AG04450 (cell line): ENCODE measurements around the gene RUVBL2. TPM values are rescaled to one million over a fixed set of nuclear protein-coding genes. Genes with fewer than 3 reads are reported as not detected.

Experiments
- CTCF ChIA-PET: fragments of 300-600, 350-600 bp; formaldehyde crosslinking; extraction: SDS; loops from one replicate; lab custom pipeline; 2022; ENCODE audit warnings: antibody characterized with exemption, inconsistent platforms; lab: Charles Lee
- POLR2A ChIA-PET: fragments of 350-600 bp; formaldehyde crosslinking; extraction: SDS; loops from one replicate; lab custom pipeline; 2021; ENCODE audit warnings: antibody characterized with exemption, inconsistent platforms; lab: Yijun Ruan, JAX
- DNase-seq: peaks from one replicate; pipeline ENCODE4 v3.0.0-alpha.2; 2011; ENCODE audit warnings: low read depth, low spot score
- H3K27ac ChIP-seq: one replicate; pipeline ENCODE4 v1.5.1; 2012; ENCODE audit warnings: low read depth, low read length, control low read depth
- H3K27me3 ChIP-seq: one replicate; pipeline ENCODE4 v1.6.0; 2012; ENCODE audit warnings: low read length; ENCODE audit not compliant: control insufficient read depth, insufficient read depth
- H3K4me3 ChIP-seq: 2 replicates; pipeline ENCODE4 v1.5.1; 2011; ENCODE audit warnings: mild to moderate bottlenecking, low read depth, low read length, control low read depth
- H3K9me3 ChIP-seq: 2 replicates; pipeline ENCODE4 v1.5.1; 2012; ENCODE audit warnings: low read length; ENCODE audit not compliant: control insufficient read depth, insufficient read depth
- polyA plus RNA-seq: library from polyadenylated mRNA; depleted of rRNA; stranded (reverse); fragments of >200 nt; gene quantifications from 2 replicates; pipeline ENCODE4 v1.2.3, GENCODE V29; 2011
- TF ChIP-seq, protein P1 (sequence below): IDR thresholded peaks from 2 replicates; pipeline ENCODE4 v1.5.1; 2011; ENCODE audit warnings: low read depth, low read length, control low read depth, inconsistent platforms

The RUVBL2 gene
- polyA plus RNA-seq, 1 experiment: 107 TPM

DNA sequence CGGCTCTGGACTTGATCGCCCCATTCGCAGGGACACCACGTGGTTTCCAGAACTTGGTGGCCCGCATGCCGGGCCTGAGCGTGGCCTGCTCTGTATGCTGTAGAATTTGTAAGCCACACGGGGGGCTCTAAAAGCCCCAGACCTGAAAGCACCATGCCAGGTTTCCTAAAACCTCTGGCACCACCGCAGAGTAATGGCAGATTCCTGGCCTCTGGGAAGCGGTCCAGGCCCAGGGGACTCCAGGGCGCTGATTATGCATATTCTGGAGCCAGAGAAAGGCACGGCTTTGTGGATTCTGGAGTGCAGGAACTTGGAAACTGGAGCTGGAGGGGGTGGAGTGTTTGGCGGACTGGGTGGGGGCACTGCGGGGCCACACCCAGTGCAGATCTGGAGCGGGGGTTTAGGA, 24.9 kb upstream of the RUVBL2 start:
- no peak overlapping the region for H3K4me3 ChIP-seq
- DNase-seq: no peak
- TF ChIP-seq, protein P1, sequence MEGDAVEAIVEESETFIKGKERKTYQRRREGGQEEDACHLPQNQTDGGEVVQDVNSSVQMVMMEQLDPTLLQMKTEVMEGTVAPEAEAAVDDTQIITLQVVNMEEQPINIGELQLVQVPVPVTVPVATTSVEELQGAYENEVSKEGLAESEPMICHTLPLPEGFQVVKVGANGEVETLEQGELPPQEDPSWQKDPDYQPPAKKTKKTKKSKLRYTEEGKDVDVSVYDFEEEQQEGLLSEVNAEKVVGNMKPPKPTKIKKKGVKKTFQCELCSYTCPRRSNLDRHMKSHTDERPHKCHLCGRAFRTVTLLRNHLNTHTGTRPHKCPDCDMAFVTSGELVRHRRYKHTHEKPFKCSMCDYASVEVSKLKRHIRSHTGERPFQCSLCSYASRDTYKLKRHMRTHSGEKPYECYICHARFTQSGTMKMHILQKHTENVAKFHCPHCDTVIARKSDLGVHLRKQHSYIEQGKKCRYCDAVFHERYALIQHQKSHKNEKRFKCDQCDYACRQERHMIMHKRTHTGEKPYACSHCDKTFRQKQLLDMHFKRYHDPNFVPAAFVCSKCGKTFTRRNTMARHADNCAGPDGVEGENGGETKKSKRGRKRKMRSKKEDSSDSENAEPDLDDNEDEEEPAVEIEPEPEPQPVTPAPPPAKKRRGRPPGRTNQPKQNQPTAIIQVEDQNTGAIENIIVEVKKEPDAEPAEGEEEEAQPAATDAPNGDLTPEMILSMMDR: no peak
- POLR2A ChIA-PET: interaction anchor here (0.6 to 5.6 kb wide), 6 partner anchors 15 to 95 kb away, joined by 3 to 83 read pairs (median 6); partner anchors contain the start of genes GYS1, PPP1R15A and RUVBL2
- CTCF ChIA-PET: no interaction called here
- H3K27me3 ChIP-seq: no peaks in the 10 kb centered on the region
- no peak overlapping the region for H3K27ac ChIP-seq
- H3K9me3 ChIP-seq: peaks cover 12% of the 10 kb centered on the region; the same call in 1 of the 2 replicates

DNA sequence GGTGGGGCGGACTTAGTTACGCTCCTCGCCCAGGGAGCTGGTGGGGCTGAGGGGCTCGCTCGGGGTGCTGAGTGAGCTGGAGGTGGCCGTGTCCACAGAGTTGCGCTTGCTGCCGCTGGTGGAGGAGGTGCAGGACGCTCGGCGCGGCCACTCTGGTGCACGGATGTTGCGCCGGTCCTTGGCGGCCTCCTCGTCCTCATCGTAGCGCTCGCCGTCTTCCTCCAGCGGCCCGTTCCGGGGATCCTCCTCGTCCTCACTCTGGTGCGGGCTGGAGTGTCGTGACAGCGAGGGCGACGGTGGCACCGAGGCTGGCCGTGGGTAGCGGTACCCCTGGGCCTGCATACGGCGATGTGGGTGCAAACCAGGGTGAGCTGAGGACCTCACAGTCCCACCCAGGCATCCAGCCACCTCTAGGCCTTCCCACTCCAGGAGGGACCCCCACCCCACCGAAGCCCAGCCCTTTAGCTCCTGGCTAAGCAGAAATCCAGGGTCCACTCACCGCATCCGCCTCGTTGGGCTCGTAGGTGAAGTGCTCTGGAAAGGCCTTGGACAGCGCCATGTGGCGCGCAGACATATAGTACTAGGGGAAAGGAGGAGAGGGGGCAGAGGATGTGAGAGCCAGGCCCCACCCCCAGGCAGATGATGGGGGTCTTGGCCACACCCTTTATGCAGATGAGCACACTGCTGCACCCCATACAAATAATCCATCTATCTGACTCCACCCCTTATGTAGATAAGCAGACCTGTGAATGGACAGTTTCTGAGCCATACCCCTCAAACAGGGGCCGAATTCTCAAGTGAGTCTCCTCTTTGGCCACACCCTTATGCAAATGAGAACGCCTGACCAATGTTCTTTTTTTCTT, 24.2 kb upstream of the RUVBL2 start:
- H3K4me3 ChIP-seq: no peak overlapping the region
- ChIA-PET CTCF (interaction anchor here (1.0 to 3.2 kb wide), 7 partner anchors 11 to 181 kb away, joined by 3 to 38 read pairs (median 11); partner anchors contain the start of genes GYS1 and RUVBL2), POLR2A (interaction anchor here (0.6 to 1.2 kb wide), 6 partner anchors 15 to 128 kb away, joined by 3 to 7 read pairs (median 4); no protein-coding TSS in a partner anchor)
- no peak for DNase-seq
- H3K9me3 ChIP-seq: peaks cover 12% of the 10 kb centered on the region; the same call in 1 of the 2 replicates
- H3K27me3 ChIP-seq: no peaks in the 10 kb centered on the region
- TF ChIP-seq, protein P1: no peak
- H3K27ac ChIP-seq: no peak overlapping the region

DNA sequence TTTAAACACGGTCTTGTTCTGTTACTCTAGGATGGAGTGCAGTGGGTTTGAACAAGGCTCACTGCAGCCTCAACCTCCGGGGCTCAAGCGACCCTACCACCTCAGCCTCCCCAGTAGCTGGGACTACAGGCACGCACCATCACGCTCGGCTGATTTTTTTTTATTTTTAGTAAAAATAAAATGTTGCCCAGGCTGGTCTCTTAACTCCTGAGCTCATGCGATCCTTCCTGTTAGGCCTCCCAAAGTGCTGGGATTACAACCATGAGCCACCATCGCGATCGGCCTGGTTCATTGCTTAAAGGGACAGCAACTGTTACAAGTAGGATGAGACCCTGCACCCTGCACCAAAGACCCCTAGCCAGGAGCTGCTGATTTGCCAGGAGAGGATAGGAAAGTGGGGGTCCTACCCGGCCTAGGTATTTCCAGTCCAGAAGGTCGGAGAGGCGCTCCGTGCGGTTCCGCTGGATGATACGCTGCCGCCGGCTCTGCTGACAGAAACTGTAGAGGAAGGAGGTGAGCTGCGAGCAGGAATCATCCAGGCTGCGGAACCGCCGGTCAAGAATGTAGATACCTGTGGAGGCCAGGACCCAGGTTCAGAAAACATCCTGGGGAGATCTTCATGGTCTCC, 23.4 kb upstream of the RUVBL2 start:
- no peak for DNase-seq
- Histone ChIP-seq H3K27ac (no peak overlapping the region), H3K4me3 (no peak overlapping the region), H3K9me3 (peaks cover 12% of the 10 kb centered on the region; the same call in 1 of the 2 replicates), H3K27me3 (no peaks in the 10 kb centered on the region)
- TF ChIP-seq, protein P1: no peak
- ChIA-PET POLR2A (interaction anchor here (0.5 to 2.0 kb wide), 14 partner anchors 9 to 415 kb away, joined by 3 to 13 read pairs (median 6); partner anchors contain the start of genes HSD17B14, NUCB1 and PPP1R15A), CTCF (interaction anchor here (0.5 to 3.2 kb wide), 28 partner anchors 10 to 325 kb away, joined by 3 to 38 read pairs (median 4); partner anchors contain the start of genes BAX, CA11, GYS1 and HSD17B14)

DNA sequence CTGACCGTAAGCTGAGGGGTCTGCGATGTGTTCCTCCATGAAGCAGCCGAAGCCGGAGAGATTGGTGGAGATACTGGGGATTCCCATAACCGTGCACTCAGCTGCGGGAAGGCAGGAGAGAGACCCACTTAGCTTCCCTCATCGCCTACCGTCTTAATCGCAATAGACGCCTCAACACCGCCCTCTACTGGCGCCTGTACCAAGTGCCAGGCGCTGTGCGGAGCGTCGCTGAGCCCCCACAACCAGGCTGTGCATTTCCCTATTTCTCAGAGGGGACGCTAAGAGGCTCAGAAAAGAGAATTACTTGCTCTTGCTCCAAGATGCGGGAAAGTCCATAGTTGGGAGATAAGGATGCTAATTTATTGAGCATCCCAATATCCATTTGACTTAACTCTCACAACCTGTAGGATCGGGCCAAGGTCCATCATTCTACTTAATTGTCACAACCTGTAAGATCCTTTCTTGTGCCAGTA, 22.7 kb upstream of the RUVBL2 start:
- DNase-seq: no peak
- no peaks in the 10 kb centered on the region for H3K27me3 ChIP-seq
- H3K4me3 ChIP-seq: no peak overlapping the region
- ChIA-PET CTCF (interaction anchor here (0.5 to 3.2 kb wide), 28 partner anchors 10 to 325 kb away, joined by 3 to 38 read pairs (median 4); partner anchors contain the start of genes BAX, CA11, GYS1 and HSD17B14), POLR2A (interaction anchor here (0.5 to 2.0 kb wide), 11 partner anchors 8 to 198 kb away, joined by 3 to 13 read pairs (median 6); partner anchors contain the start of genes HSD17B14, NUCB1 and PPP1R15A)
- H3K9me3 ChIP-seq: peaks cover 11% of the 10 kb centered on the region; the same call in 1 of the 2 replicates
- TF ChIP-seq, protein P1: peak; percentile 94
- H3K27ac ChIP-seq: no peak overlapping the region
